GM10266 (cell line): Measurements from ENCODE around the gene HSPA4L.

Experiments used
- DNase-seq: peaks from one replicate; pipeline ENCODE4 v3.0.0; 2012; ENCODE audit errors: extremely low spot score
- CTCF ChIP-seq: IDR thresholded peaks from 2 replicates; pipeline ENCODE4 v1.5.1; 2012; ENCODE audit warnings: mild to moderate bottlenecking, low read depth; ENCODE audit not compliant: control insufficient read depth, insufficient read depth; ENCODE audit errors: missing control alignments

Gene HSPA4L

GRCh38 chr4:127846765-127847164 lies 64.6 kb downstream of the HSPA4L start:
- DNase-seq: no peak
- TF ChIP-seq CTCF: no peak

GRCh38 chr4:127849505-127850234 lies 67.5 kb downstream of the HSPA4L start:
- TF ChIP-seq CTCF: no peak
- no peak for DNase-seq

GRCh38 chr4:127852661-127853060 lies 70.5 kb downstream of the HSPA4L start:
- no peak for DNase-seq
- TF ChIP-seq CTCF: no peak

- TF ChIP-seq CTCF: no peak
- DNase-seq: no peak
These were observed 74.2 kb downstream of the HSPA4L start for GRCh38 chr4:127856196-127856812.

- peak; percentile 35 for DNase-seq
- TF ChIP-seq CTCF: no peak
These were observed 74.8 kb downstream of the HSPA4L start for GRCh38 chr4:127856813-127857447.

- no peak for DNase-seq
- no peak for TF ChIP-seq CTCF
These were observed 75.5 kb downstream of the HSPA4L start for GRCh38 chr4:127857641-127858040.

- no peak for TF ChIP-seq CTCF
- DNase-seq: no peak
These were observed 86.1 kb downstream of the HSPA4L start for GRCh38 chr4:127868196-127868595.
